Measurements from ENCODE around the gene MARK1. TPM values are rescaled to one million over a fixed set of nuclear protein-coding genes. Genes with fewer than 3 reads are reported as not detected.

Gene MARK1
- total RNA-seq, 1 experiment from 2014 or later: not detected

GRCh38 chr1:220684890-220685289, 157.0 kb downstream of the MARK1 start:
- no peaks in the 10 kb centered on the region for H3K36me3 ChIP-seq (ENCODE audit: control insufficient read depth, insufficient read depth, low read length)
- intact Hi-C loops (cut with micrococcal nuclease; ENCODE audit: unreplicated experiment) (loop anchor here (10.0 kb wide), 1 partner anchor 400 kb away; no protein-coding TSS in a partner anchor), in situ Hi-C loops (cut with HindIII; ENCODE audit: low pct_unique_long_range_greater_than_20kb, low sequenced_read_pairs) (no loop called here)
- no peak for TF ChIP-seq TCF7L2 (IDR thresholded peaks at IDR 0.05; ENCODE audit: low read depth, low read length)
- no peak for TF ChIP-seq REST (IDR thresholded peaks at IDR 0.05; ENCODE audit: insufficient read depth in 1 of 2, low read depth in 2 of 2, low read length in 1 of 2)
- no peak for TF ChIP-seq SIN3A (IDR thresholded peaks at IDR 0.05; ENCODE audit: borderline replicate concordance, insufficient read depth, low read depth, low read length)
- TF ChIP-seq CTCF (IDR thresholded peaks at IDR 0.05): no peak
- TF ChIP-seq POLR2AphosphoS5 (IDR thresholded peaks at IDR 0.05; ENCODE audit: low read depth, low read length): no peak
- ChIA-PET POLR2A (no interaction called here), CTCF (interaction anchor here (0.5 to 1.6 kb wide), 2 partner anchors 48 to 118 kb away, joined by 3 to 15 read pairs; no protein-coding TSS in a partner anchor)
- no TSS peak for BruUV-seq (replicated peaks)
- H3K4me1 ChIP-seq (ENCODE audit: control insufficient read depth, insufficient read depth, low read length): peaks cover 2% of the 10 kb centered on the region; the same call in 1 of the 2 replicates
- DNase-seq (ENCODE audit: low read depth, low spot score) (no peak), ATAC-seq (no peak)
- no peak overlapping the region for H3K4me3 ChIP-seq (ENCODE audit: low read depth in 2 of 2, low read length in 2 of 2)
- H3K9me3 ChIP-seq (ENCODE audit: control insufficient read depth, insufficient read depth, low read depth, low read length): no peaks in the 10 kb centered on the region
- no peak overlapping the region for H3K27ac ChIP-seq (ENCODE audit: low read length)
- no peaks in the 10 kb centered on the region for H3K27me3 ChIP-seq (ENCODE audit: control insufficient read depth, insufficient read depth, low read length)

GRCh38 chr1:220685879-220686278, 157.9 kb downstream of the MARK1 start:
- ChIA-PET POLR2A (no interaction called here), CTCF (interaction anchor here (1.6 kb wide), 1 partner anchor 47 kb away, joined by 15 read pairs; no protein-coding TSS in a partner anchor)
- TF ChIP-seq SIN3A (IDR thresholded peaks at IDR 0.05; ENCODE audit: borderline replicate concordance, insufficient read depth, low read depth, low read length): no peak
- TF ChIP-seq CTCF (IDR thresholded peaks at IDR 0.05): no peak; the same call in 1 of the 2 replicates
- ATAC-seq (peak; percentile 47), DNase-seq (ENCODE audit: low read depth, low spot score) (no peak)
- no TSS peak for BruUV-seq (replicated peaks)
- Histone ChIP-seq H3K27me3 (ENCODE audit: control insufficient read depth, insufficient read depth, low read length) (no peaks in the 10 kb centered on the region; the same call in 1 of the 2 replicates), H3K4me1 (ENCODE audit: control insufficient read depth, insufficient read depth, low read length) (peaks cover 2% of the 10 kb centered on the region; the same call in 1 of the 2 replicates), H3K36me3 (ENCODE audit: control insufficient read depth, insufficient read depth, low read length) (no peaks in the 10 kb centered on the region; the same call in 1 of the 2 replicates), H3K4me3 (ENCODE audit: low read depth in 2 of 2, low read length in 2 of 2) (no peak overlapping the region), H3K9me3 (ENCODE audit: control insufficient read depth, insufficient read depth, low read depth, low read length) (no peaks in the 10 kb centered on the region), H3K27ac (ENCODE audit: low read length) (no peak overlapping the region)
- in situ Hi-C loops (cut with HindIII; ENCODE audit: low pct_unique_long_range_greater_than_20kb, low sequenced_read_pairs): no loop called here
- intact Hi-C loops (cut with micrococcal nuclease; ENCODE audit: unreplicated experiment): loop anchor here (10.0 kb wide), 1 partner anchor 401 kb away; no protein-coding TSS in a partner anchor

Data from Panc1 (cell line).